ENCODE results near the gene FRMPD1. TPM values are rescaled to one million over a fixed set of nuclear protein-coding genes. Genes with fewer than 3 reads are reported as not detected.

Gene FRMPD1
- total and polyA plus RNA-seq, 2 of the 13 experiments (the other 11 are each of a cell fraction or from before 2014, with no cell fraction given): not detected

DNA sequence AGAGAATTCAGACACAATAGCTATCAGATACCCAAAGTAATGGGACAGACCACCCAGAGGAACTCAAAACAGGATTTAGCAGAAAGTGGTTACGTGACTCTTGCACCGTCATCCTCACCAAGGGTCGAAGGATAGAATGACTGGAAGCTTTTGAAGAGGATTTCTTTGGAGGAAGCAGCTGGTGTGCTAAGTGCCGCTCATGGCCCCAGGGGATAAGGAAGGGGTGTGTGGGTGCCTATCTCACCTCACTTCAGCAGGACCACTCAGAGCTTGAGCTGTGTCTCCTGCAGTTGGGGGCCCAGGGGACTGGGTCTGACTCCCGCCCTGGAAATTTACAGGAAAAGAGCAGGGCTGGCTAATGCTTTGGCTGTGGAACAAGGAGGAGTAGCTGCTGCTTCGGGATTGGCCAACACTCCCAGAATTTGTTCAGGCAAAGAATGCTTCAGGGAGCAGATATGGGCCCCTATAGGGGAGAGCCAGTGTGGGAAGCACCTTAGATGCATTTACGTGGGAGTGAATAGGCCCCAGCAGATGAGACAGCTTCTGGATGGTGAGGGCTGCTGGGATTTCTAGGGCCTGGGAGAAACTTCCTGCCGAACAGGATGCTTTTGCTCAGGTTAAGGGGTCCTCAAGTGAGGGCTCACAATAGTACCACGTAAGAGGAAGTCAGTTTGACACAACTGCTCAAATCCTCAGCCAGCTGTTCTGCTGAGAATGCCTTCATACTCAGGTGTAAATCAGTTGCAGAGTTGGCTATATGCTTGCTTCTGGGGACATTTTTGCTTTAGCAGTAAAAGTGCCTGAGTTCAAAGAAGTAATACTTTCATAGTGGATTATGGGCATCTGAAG, 29.3 kb upstream of the FRMPD1 start:
- H3K4me3 ChIP-seq (replicated peaks in 1 of 3; ENCODE audit: insufficient read depth in 1 of 3, low read depth in 2 of 3, low read length in 3 of 3): no peak overlapping the region
- H3K79me2 ChIP-seq (ENCODE audit: insufficient read depth, low read length): no peaks in the 10 kb centered on the region
- no peaks in the 10 kb centered on the region for H3K9me3 ChIP-seq (ENCODE audit: low read length)
- no peak overlapping the region for H3K9ac ChIP-seq (ENCODE audit: insufficient read depth, low read depth, low read length)
- no TSS peak for BruUV-seq (replicated peaks)
- no peaks in the 10 kb centered on the region for H3K36me3 ChIP-seq (replicated peaks in 1 of 2; ENCODE audit: control insufficient read depth in 1 of 2, insufficient read depth in 2 of 2, low read length in 2 of 2)
- no peak for DNase-seq (ENCODE audit: low spot score)
- ChIA-PET CTCF (ENCODE audit: low intra/inter-chr PET ratio, low total read pairs) (no interaction called here), POLR2A (no interaction called here)
- ATAC-seq: no peak
- H3K27me3 ChIP-seq (ENCODE audit: control insufficient read depth in 1 of 2, insufficient read depth in 2 of 2, low read length in 2 of 2): peaks cover 0 to 43% of the 10 kb centered on the region in 2 experiments; a peak in 3 of 5 replicates
- in situ Hi-C loops (cut with HindIII; ENCODE audit: extremely low pct_ligation_motif_present, low pct_unique_long_range_greater_than_20kb) (no loop called here), intact Hi-C loops (cut with micrococcal nuclease; ENCODE audit: unreplicated experiment) (no loop called here)
- TF ChIP-seq SMAD3 (CRISPR knock-in tag; IDR thresholded peaks at IDR 0.05): no peak
- TF ChIP-seq GPBP1L1 (CRISPR knock-in tag; IDR thresholded peaks at IDR 0.05): no peak
- no peak for TF ChIP-seq E2F5 (CRISPR knock-in tag; conservative IDR thresholded peaks at IDR 0.05)
- TF ChIP-seq MTERF4 (CRISPR knock-in tag; IDR thresholded peaks at IDR 0.05): no peak
- no peak for TF ChIP-seq SKIL (CRISPR knock-in tag; IDR thresholded peaks at IDR 0.05; ENCODE audit: borderline replicate concordance)
- no peak for TF ChIP-seq ARID2 (CRISPR knock-in tag; IDR thresholded peaks at IDR 0.05; ENCODE audit: borderline replicate concordance)
- TF ChIP-seq STAG1 (CRISPR knock-in tag; IDR thresholded peaks at IDR 0.05): no peak
- no peak for TF ChIP-seq ZNF3 (CRISPR knock-in tag; IDR thresholded peaks at IDR 0.05)
- no peak for TF ChIP-seq IRF1 (CRISPR knock-in tag; IDR thresholded peaks at IDR 0.05; ENCODE audit: low read depth)
- TF ChIP-seq MLLT10 (CRISPR knock-in tag; IDR thresholded peaks at IDR 0.05): no peak
- no peak for TF ChIP-seq ZNF382 (CRISPR knock-in tag; IDR thresholded peaks at IDR 0.05; ENCODE audit: borderline replicate concordance)
- no peaks in the 10 kb centered on the region for H3K4me1 ChIP-seq (ENCODE audit: insufficient read depth, low read length)
- no peaks in the 10 kb centered on the region for H4K20me1 ChIP-seq (ENCODE audit: insufficient read depth, low read length)
- FAIRE-seq: no peak
- H2AFZ ChIP-seq (ENCODE audit: low read length): no peak overlapping the region
- no peak overlapping the region for H3K27ac ChIP-seq (ENCODE audit: extremely low read length, insufficient read depth, low read length)
- no peak overlapping the region for H3K4me2 ChIP-seq (ENCODE audit: low read depth, low read length)
- WGBS (ENCODE audit: low lambda C conversion rate): 13% methylated on average over 9 of the region's 9 CpGs

Measured in HepG2 (cell line).